ENCODE results near the gene CNOT4.

GRCh38 chr7:135385209-135385608, 124.7 kb downstream of the CNOT4 start:
- TF ChIP-seq CTCF (IDR thresholded peaks at IDR 0.05; ENCODE audit: borderline replicate concordance, extremely low read depth, low read length, poor library complexity, severe bottlenecking), result no peak
- TF ChIP-seq EZH2 (IDR thresholded peaks at IDR 0.05; ENCODE audit: borderline replicate concordance, low read depth, low read length, severe bottlenecking), result no peak

Data from DND-41 (cell line).